ENCODE data around the gene HUWE1.

HUWE1 gene

GRCh38 chrX:53621418-53621986 is 65.0 kb downstream of the HUWE1 start:
- DNase-seq (ENCODE audit: low read depth in 2 of 2): no peak

GRCh38 chrX:53616946-53617345 is 69.6 kb downstream of the HUWE1 start:
- DNase-seq (ENCODE audit: low read depth in 2 of 2): no peak

GRCh38 chrX:53606456-53606855 is 80.1 kb downstream of the HUWE1 start:
- DNase-seq (ENCODE audit: low read depth in 2 of 2): no peak

GRCh38 chrX:53605004-53605403 is 81.5 kb downstream of the HUWE1 start:
- DNase-seq (ENCODE audit: low read depth in 2 of 2): no peak

- no peak for DNase-seq (ENCODE audit: low read depth in 2 of 2)
These were observed 86.6 kb downstream of the HUWE1 start for GRCh38 chrX:53599781-53600396.

- no peak for DNase-seq (ENCODE audit: low read depth in 2 of 2)
These were observed 88.3 kb downstream of the HUWE1 start for GRCh38 chrX:53598169-53598568.

GRCh38 chrX:53595266-53595810 is 91.2 kb downstream of the HUWE1 start:
- no peak for DNase-seq (ENCODE audit: low read depth in 2 of 2)

GRCh38 chrX:53594354-53594753 is 92.2 kb downstream of the HUWE1 start:
- no peak for DNase-seq (ENCODE audit: low read depth in 2 of 2)

GRCh38 chrX:53587795-53588420 is 98.6 kb downstream of the HUWE1 start:
- DNase-seq (ENCODE audit: low read depth in 2 of 2): no peak

GRCh38 chrX:53584891-53585290 is 101.6 kb downstream of the HUWE1 start:
- DNase-seq (ENCODE audit: low read depth in 2 of 2): no peak

- no peak for DNase-seq (ENCODE audit: low read depth in 2 of 2)
These were observed 102.9 kb downstream of the HUWE1 start for GRCh38 chrX:53583571-53583970.

- no peak for DNase-seq (ENCODE audit: low read depth in 2 of 2)
These were observed 105.6 kb downstream of the HUWE1 start for GRCh38 chrX:53580742-53581504.

- DNase-seq (ENCODE audit: low read depth in 2 of 2): no peak
These were observed 115.0 kb downstream of the HUWE1 start for GRCh38 chrX:53571494-53571893.

GRCh38 chrX:53563324-53563723 is 123.2 kb downstream of the HUWE1 start:
- DNase-seq (ENCODE audit: low read depth in 2 of 2): no peak

GRCh38 chrX:53561912-53562311 is 124.6 kb downstream of the HUWE1 start:
- DNase-seq (ENCODE audit: low read depth in 2 of 2): no peak

- no peak for DNase-seq (ENCODE audit: low read depth in 2 of 2)
These were observed 127.9 kb downstream of the HUWE1 start for GRCh38 chrX:53558646-53559045.

GRCh38 chrX:53556868-53557267 is 129.7 kb downstream of the HUWE1 start:
- DNase-seq (ENCODE audit: low read depth in 2 of 2): no peak

GRCh38 chrX:53550756-53551463 is 135.6 kb downstream of the HUWE1 start:
- no peak for DNase-seq (ENCODE audit: low read depth in 2 of 2)

GRCh38 chrX:53547668-53548067 is 138.9 kb downstream of the HUWE1 start:
- DNase-seq (ENCODE audit: low read depth in 2 of 2): no peak

- no peak for DNase-seq (ENCODE audit: low read depth in 2 of 2)
These were observed 141.6 kb downstream of the HUWE1 start for GRCh38 chrX:53544936-53545335.

- no peak for DNase-seq (ENCODE audit: low read depth in 2 of 2)
These were observed 147.7 kb downstream of the HUWE1 start for GRCh38 chrX:53538781-53539180.
